ENCODE measurements around the gene FUNDC1.

Gene FUNDC1

DNA sequence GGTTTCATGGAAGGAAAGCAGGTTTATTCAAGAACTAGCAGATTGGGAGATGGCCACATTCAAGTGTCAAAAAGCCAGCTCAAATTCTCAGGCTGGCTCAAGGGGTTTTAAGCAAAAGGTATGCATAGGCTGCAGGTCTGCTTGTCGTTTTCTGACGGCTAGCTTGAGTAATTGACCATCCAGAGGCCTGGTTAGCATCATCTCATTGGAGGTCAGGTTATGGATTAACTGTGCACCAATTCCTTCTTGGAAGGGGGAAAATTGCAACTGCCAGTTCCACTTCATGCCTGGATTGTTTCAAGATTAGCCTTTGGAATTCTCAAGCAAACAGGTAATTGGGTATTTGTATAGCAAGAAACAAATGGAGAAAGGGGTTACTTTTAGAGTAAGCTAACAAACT is 62.1 kb downstream of the FUNDC1 start:
- no peaks in the 10 kb centered on the region for H3K36me3 ChIP-seq (ENCODE audit: insufficient read depth)
- H3K4me3 ChIP-seq (IDR thresholded peaks at IDR 0.05; ENCODE audit: insufficient read depth, low read depth, low read length), result no peak overlapping the region
- H2AFZ ChIP-seq (ENCODE audit: low read depth), result no peak overlapping the region
- no peak overlapping the region for H3K9ac ChIP-seq
- TF ChIP-seq, protein P1, sequence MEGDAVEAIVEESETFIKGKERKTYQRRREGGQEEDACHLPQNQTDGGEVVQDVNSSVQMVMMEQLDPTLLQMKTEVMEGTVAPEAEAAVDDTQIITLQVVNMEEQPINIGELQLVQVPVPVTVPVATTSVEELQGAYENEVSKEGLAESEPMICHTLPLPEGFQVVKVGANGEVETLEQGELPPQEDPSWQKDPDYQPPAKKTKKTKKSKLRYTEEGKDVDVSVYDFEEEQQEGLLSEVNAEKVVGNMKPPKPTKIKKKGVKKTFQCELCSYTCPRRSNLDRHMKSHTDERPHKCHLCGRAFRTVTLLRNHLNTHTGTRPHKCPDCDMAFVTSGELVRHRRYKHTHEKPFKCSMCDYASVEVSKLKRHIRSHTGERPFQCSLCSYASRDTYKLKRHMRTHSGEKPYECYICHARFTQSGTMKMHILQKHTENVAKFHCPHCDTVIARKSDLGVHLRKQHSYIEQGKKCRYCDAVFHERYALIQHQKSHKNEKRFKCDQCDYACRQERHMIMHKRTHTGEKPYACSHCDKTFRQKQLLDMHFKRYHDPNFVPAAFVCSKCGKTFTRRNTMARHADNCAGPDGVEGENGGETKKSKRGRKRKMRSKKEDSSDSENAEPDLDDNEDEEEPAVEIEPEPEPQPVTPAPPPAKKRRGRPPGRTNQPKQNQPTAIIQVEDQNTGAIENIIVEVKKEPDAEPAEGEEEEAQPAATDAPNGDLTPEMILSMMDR (conservative IDR thresholded peaks at IDR 0.05; ENCODE audit: low read depth, low read length), result no peak
- H4K20me1 ChIP-seq (ENCODE audit: insufficient read depth), result no peaks in the 10 kb centered on the region
- no peak overlapping the region for H3K27ac ChIP-seq
- H3K27me3 ChIP-seq (ENCODE audit: insufficient read depth, low read depth), result no peaks in the 10 kb centered on the region
- H3K4me2 ChIP-seq, result no peak overlapping the region
- no peaks in the 10 kb centered on the region for H3K4me1 ChIP-seq (ENCODE audit: low read depth, poor library complexity, severe bottlenecking)
- no peaks in the 10 kb centered on the region for H3K79me2 ChIP-seq (ENCODE audit: insufficient read depth, low read depth)

DNA sequence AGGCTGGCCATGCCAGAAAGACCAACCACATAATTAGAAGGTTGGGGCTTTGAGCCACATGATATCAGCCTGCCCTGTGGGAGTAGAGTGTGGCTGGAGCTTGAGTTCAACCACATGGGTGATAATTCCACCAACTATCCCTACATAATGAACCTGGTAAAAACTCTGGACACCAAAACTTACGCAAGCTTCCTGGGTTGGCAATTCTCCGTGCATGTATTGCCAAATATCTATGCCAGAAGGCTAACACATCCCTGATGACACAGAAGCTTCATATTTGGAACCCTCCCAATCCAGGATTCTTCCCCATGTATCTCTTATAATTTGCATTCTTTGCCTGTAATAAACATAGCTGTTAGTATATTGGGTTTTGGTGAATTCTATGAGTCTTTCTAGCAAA is 68.2 kb downstream of the FUNDC1 start:
- Histone ChIP-seq H2AFZ (ENCODE audit: low read depth) (no peak overlapping the region), H3K4me2 (no peak overlapping the region), H3K27ac (no peak overlapping the region), H3K4me3 (IDR thresholded peaks at IDR 0.05; ENCODE audit: insufficient read depth, low read depth, low read length) (no peak overlapping the region), H3K36me3 (ENCODE audit: insufficient read depth) (no peaks in the 10 kb centered on the region), H4K20me1 (ENCODE audit: insufficient read depth) (no peaks in the 10 kb centered on the region), H3K9ac (no peak overlapping the region), H3K4me1 (ENCODE audit: low read depth, poor library complexity, severe bottlenecking) (no peaks in the 10 kb centered on the region), H3K79me2 (ENCODE audit: insufficient read depth, low read depth) (no peaks in the 10 kb centered on the region), H3K27me3 (ENCODE audit: insufficient read depth, low read depth) (no peaks in the 10 kb centered on the region)
- TF ChIP-seq, protein P1 (conservative IDR thresholded peaks at IDR 0.05; ENCODE audit: low read depth, low read length), result no peak

All from KMS-11 (cell line).